Pulmonary artery endothelial cell (primary cell): ENCODE data around the gene POLG. TPM values are rescaled to one million over a fixed set of nuclear protein-coding genes. Genes with fewer than 3 reads are reported as not detected.
"Not testable (repeated sequence)": the region's sequence is repeated elsewhere in the genome, so short reads cannot be mapped to it uniquely, and the experiment has no call there.

Experiments
- DNase-seq: peaks from one replicate; pipeline ENCODE4 v3.0.0-alpha.2; 2011; ENCODE audit warnings: low read depth, low spot score
- total RNA-seq: library from RNA; depleted of rRNA; stranded (reverse); fragments of >200 nt; gene quantifications from 2 replicates; pipeline ENCODE4 v1.2.3, GENCODE V29; 2014

The POLG gene
- total RNA-seq, 1 donor from 2014 or later = 82.8 TPM

- DNase-seq = no peak
Observed at GRCh38 chr15:89283201-89283600, 51.4 kb downstream of the POLG start.

GRCh38 chr15:89282631-89283030 is 52.0 kb downstream of the POLG start:
- no peak for DNase-seq

- no peak for DNase-seq
Observed at GRCh38 chr15:89278307-89278706, 56.3 kb downstream of the POLG start.

- not testable (repeated sequence) for DNase-seq
Observed at GRCh38 chr15:89277281-89277680, 57.3 kb downstream of the POLG start.

Other genes starting within 250 kb of the POLG start
- gene ABHD2, start 246.4 kb downstream of the POLG start, total RNA-seq = 60.9 and 75.9 TPM in 2 replicates
- not detected in 2 replicates for gene RLBP1, start 113.2 kb downstream of the POLG start, total RNA-seq
- 36.5 and 55.3 TPM in 2 replicates for gene FANCI, start 90.8 kb downstream of the POLG start, total RNA-seq
- not detected in 2 replicates for gene RHCG, start 161.8 kb upstream of the POLG start, total RNA-seq
- 3.2 and 9.2 TPM in 2 replicates for gene TICRR, start 240.6 kb upstream of the POLG start, total RNA-seq